Duodenal mucosa (tissue), 2 donors: ENCODE data around the gene BCAS3.

Experiments
- H3K27ac ChIP-seq: one replicate; pipeline ENCODE4 v1.7.0; 2013; ENCODE audit warnings: low read depth, low read length
- H3K27me3 ChIP-seq, 2 donors: one replicate each; pipeline ENCODE4 v1.7.0; 2013; ENCODE audit warnings: low read length in 2 of 2, control low read depth in 1 of 2; ENCODE audit not compliant: insufficient read depth in 2 of 2, control insufficient read depth in 1 of 2
- H3K36me3 ChIP-seq, 2 donors: one replicate each; pipeline ENCODE4 v1.7.0; 2013; ENCODE audit warnings: low read length in 2 of 2, control low read depth in 1 of 2; ENCODE audit not compliant: insufficient read depth in 2 of 2, control insufficient read depth in 1 of 2
- H3K4me1 ChIP-seq, 2 donors: one replicate each; pipeline ENCODE4 v1.7.0; 2013; ENCODE audit warnings: low read length in 2 of 2, control low read depth in 1 of 2; ENCODE audit not compliant: insufficient read depth in 2 of 2, control insufficient read depth in 1 of 2
- H3K4me3 ChIP-seq, 2 donors: one replicate each; pipeline ENCODE4 v1.7.0; 2013; ENCODE audit warnings: low read length in 2 of 2, low read depth in 1 of 2
- H3K9ac ChIP-seq, 2 donors: one replicate each; pipeline ENCODE4 v1.7.0; 2013; ENCODE audit warnings: low read length in 2 of 2, low read depth in 1 of 2
- H3K9me3 ChIP-seq, 2 donors: one replicate each; pipeline ENCODE4 v1.7.0; 2013; ENCODE audit warnings: low read length in 2 of 2, control low read depth in 1 of 2; ENCODE audit not compliant: control insufficient read depth in 1 of 2

Gene BCAS3

GRCh38 chr17:61406537-61406845, 728.8 kb downstream of the BCAS3 start:
- no peaks in the 10 kb centered on the region for H3K9me3 ChIP-seq
- peaks cover 0 to 21% of the 10 kb centered on the region in 2 donors for H3K4me1 ChIP-seq
- H3K36me3 ChIP-seq, result no peaks in the 10 kb centered on the region
- H3K4me3 ChIP-seq, result no peak overlapping the region
- no peak overlapping the region for H3K9ac ChIP-seq
- H3K27me3 ChIP-seq, result peaks cover 77 to 80% of the 10 kb centered on the region in 2 donors
- H3K27ac ChIP-seq, result no peak overlapping the region

GRCh38 chr17:61406971-61407911, 729.6 kb downstream of the BCAS3 start:
- Histone ChIP-seq H3K27me3 (peaks cover 70 to 74% of the 10 kb centered on the region in 2 donors), H3K9me3 (no peaks in the 10 kb centered on the region), H3K4me1 (peaks cover 0 to 24% of the 10 kb centered on the region in 2 donors), H3K9ac (no peak overlapping the region), H3K36me3 (no peaks in the 10 kb centered on the region), H3K4me3 (peak overlapping the region in 1 of 2 donors; percentile 3), H3K27ac (no peak overlapping the region)

- no peaks in the 10 kb centered on the region for H3K9me3 ChIP-seq
- no peaks in the 10 kb centered on the region for H3K36me3 ChIP-seq
- H3K4me3 ChIP-seq, result peak overlapping the region in 1 of 2 donors; percentile 65
- H3K4me1 ChIP-seq, result peaks cover 0 to 25% of the 10 kb centered on the region in 2 donors
- H3K9ac ChIP-seq, result no peak overlapping the region
- H3K27ac ChIP-seq, result peak overlapping the region; percentile 0
- peaks cover 72 to 73% of the 10 kb centered on the region in 2 donors for H3K27me3 ChIP-seq
Observed at GRCh38 chr17:61408151-61409041, 730.7 kb downstream of the BCAS3 start.

GRCh38 chr17:61409301-61410112, 731.9 kb downstream of the BCAS3 start:
- Histone ChIP-seq H3K4me1 (peaks cover 0 to 25% of the 10 kb centered on the region in 2 donors), H3K4me3 (peak overlapping the region; percentile 40 to 65), H3K36me3 (no peaks in the 10 kb centered on the region), H3K27me3 (peaks cover 63 to 64% of the 10 kb centered on the region in 2 donors), H3K27ac (peak overlapping the region; percentile 42), H3K9ac (no peak overlapping the region), H3K9me3 (no peaks in the 10 kb centered on the region)

- Histone ChIP-seq H3K4me3 (peak overlapping the region; percentile 61 to 65), H3K4me1 (peaks cover 0 to 25% of the 10 kb centered on the region in 2 donors), H3K9ac (peak overlapping the region in 1 of 2 donors; percentile 51), H3K27me3 (peaks cover 54 to 58% of the 10 kb centered on the region in 2 donors), H3K9me3 (no peaks in the 10 kb centered on the region), H3K36me3 (no peaks in the 10 kb centered on the region), H3K27ac (peak overlapping the region; percentile 42)
Observed at GRCh38 chr17:61410141-61411010, 732.7 kb downstream of the BCAS3 start.

GRCh38 chr17:61411011-61411260, 733.3 kb downstream of the BCAS3 start:
- Histone ChIP-seq H3K36me3 (no peaks in the 10 kb centered on the region), H3K9me3 (no peaks in the 10 kb centered on the region), H3K9ac (peak overlapping the region; percentile 51 to 54), H3K4me1 (peaks cover 0 to 25% of the 10 kb centered on the region in 2 donors), H3K27me3 (peaks cover 49 to 52% of the 10 kb centered on the region in 2 donors), H3K27ac (peak overlapping the region; percentile 67), H3K4me3 (peak overlapping the region; percentile 68 to 70)

GRCh38 chr17:61411261-61412142, 733.9 kb downstream of the BCAS3 start:
- peak overlapping the region; percentile 54 for H3K9ac ChIP-seq
- peaks cover 43 to 46% of the 10 kb centered on the region in 2 donors for H3K27me3 ChIP-seq

GRCh38 chr17:61412143-61412859, 734.6 kb downstream of the BCAS3 start:
- Histone ChIP-seq H3K27ac (peak overlapping the region; percentile 67), H3K27me3 (peaks cover 37 to 39% of the 10 kb centered on the region in 2 donors), H3K4me3 (peak overlapping the region; percentile 68 to 70), H3K36me3 (no peaks in the 10 kb centered on the region), H3K4me1 (peaks cover 0 to 25% of the 10 kb centered on the region in 2 donors), H3K9ac (peak overlapping the region; percentile 54), H3K9me3 (no peaks in the 10 kb centered on the region)

More at GRCh38 chr17:61411261-61412142, 733.9 kb downstream of the BCAS3 start:
- Histone ChIP-seq H3K27ac (peak overlapping the region; percentile 67), H3K9me3 (no peaks in the 10 kb centered on the region), H3K36me3 (no peaks in the 10 kb centered on the region), H3K4me3 (peak overlapping the region; percentile 68 to 70), H3K4me1 (peaks cover 0 to 25% of the 10 kb centered on the region in 2 donors)
